Fibroblast of skin of scalp (primary cell): ENCODE results near the gene DKK1.
"Not testable (repeated sequence)": the region's sequence is repeated elsewhere in the genome, so short reads cannot be mapped to it uniquely, and the experiment has no call there.

Source experiments
- DNase-seq: peaks from one replicate; pipeline ENCODE4 v3.0.0-alpha.2; 2013

Gene DKK1

DNA sequence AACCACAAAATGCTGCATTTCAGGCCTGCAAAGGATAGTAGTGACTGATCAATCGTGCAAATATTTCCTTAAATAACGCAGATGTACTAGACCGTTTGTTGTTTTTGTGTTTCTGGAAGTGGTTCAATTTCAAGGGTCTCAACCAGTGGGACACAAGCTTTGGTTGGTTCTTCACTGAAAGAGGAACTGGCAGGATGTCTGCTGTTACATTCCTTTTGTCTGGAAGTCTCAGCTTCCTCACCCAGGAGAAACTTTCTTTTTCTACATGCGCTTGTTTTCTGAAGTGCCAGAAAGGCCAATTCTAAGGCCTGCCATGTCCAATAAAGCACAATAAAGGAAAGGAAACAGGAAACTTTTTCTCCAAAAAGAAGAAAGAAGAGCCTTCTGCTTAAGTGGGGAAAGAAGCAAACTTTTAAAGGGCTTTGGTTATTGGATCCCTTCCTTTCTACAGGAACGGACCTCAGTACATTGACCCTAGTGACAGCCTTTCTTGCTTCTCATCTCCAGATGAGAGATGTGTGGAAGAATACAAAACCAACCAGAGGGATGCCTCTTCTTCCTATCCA, 4.1 kb downstream of the DKK1 start:
- peak; percentile 76 for DNase-seq

DNA sequence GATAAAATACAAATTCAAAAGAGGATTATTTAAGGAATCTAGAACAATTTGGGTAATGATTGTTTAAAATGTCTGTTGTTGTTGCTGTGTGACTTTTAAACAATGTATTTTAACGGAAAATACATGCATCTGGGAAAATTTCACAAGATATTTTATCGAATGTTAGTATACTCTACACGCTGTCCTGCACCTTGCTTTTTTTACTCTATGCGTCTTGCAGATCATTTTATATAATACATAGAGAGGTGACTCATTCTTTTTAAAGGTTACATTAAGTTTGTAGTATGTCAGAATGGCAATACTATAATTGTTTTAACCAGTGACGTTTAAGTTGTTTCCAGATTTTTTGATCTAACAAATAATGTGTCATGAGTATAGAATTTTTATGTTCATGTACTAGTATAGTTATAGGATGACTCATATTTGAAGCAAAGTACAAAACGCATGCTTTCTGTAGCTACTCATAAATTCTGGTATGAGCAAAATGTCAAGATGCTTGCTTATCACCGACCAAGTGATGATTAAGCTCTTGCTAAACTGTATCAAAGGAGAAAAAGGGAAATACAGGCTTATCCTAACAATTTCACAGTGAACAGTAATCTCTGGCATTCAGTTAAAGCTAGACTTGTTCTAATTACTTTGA, 4.9 kb downstream of the DKK1 start:
- DNase-seq = peak; percentile 96

GRCh38 chr10:52319926-52320325, 5.8 kb downstream of the DKK1 start:
- DNase-seq = peak; percentile 41

DNA sequence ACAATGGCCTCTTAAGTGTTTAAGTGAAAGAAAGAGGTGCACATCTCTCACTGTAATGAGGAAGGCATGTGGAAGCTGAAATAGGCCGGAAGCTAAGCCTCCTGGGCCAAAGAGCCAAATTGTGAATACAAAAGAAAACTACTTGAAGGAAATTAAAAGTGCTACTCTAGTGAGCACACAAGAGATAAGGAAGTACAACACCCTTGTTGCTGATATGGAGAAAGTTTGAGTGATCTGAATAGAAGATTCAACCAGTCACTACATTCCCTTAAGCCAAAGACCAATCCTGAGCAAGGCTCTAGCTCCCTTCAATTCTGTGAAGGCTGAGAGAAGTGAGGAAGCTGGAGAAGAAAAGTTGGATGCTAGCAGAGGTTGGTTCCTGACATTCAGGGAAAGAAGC, 8.2 kb downstream of the DKK1 start:
- DNase-seq = no peak

- peak; percentile 47 for DNase-seq
Observed at GRCh38 chr10:52322936-52323335, 8.9 kb downstream of the DKK1 start.

DNA sequence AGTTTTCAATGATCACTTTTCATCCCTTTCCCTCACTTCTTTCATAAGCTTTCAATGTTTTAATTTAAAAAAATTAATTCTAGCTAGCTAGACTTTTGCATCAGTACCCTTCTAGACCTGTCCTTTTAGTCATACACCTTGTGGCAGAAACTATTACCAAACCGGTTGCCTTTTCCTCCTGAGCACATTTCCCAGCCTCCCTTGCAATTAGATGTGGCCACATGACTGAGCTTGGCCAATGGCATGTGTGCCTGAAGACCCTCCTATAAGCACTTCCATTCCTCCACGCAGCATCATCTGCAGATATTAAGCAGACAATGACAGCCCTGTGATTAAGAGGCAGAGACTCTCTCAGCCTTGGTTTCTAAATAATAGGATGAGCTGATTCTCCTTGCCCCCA, 12.3 kb downstream of the DKK1 start:
- DNase-seq = no peak

- no peak for DNase-seq
Observed at GRCh38 chr10:52331638-52332364, 17.7 kb downstream of the DKK1 start.

DNA sequence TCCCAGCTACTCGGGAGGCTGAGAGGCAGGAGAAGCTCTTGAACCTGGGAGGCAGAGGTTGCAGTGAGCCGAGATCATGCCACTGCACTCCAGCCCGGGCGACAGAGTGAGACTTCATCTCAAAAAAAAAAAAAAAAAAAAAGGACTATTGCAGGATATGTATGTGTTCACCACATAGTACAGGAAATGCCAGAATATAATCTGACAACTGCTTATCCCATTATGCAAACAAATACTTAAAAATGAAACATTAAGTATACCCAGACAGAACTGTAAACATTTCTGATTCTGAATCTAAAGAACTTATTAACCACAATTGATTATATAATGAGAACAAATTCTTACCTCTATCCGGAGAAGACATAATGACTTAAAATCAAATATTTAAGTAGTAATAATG, 18.7 kb downstream of the DKK1 start:
- DNase-seq = no peak

GRCh38 chr10:52334595-52334994, 20.5 kb downstream of the DKK1 start:
- DNase-seq = no peak

GRCh38 chr10:52335665-52336064, 21.6 kb downstream of the DKK1 start:
- no peak for DNase-seq

GRCh38 chr10:52337225-52337624, 23.1 kb downstream of the DKK1 start:
- no peak for DNase-seq

DNA sequence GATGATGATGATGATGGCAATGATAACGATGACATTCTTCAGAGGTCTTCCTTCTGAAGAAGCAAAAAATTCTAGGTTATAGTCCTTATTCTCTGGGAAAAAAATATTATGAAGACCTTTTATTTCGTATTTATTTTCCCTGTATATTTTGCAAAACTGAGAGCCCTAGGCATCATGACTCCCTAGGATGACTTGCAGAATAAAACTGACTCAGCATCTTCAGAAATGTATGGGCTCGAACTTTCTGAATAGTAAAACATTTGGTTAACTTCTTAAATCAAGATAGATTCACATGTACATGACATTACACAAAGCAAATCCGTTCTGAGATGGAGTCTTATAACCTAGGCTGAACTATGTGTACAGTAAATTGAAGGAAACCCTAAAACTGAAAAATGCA, 29.4 kb downstream of the DKK1 start:
- no peak for DNase-seq

GRCh38 chr10:52346394-52347326, 32.6 kb downstream of the DKK1 start:
- DNase-seq = no peak

DNA sequence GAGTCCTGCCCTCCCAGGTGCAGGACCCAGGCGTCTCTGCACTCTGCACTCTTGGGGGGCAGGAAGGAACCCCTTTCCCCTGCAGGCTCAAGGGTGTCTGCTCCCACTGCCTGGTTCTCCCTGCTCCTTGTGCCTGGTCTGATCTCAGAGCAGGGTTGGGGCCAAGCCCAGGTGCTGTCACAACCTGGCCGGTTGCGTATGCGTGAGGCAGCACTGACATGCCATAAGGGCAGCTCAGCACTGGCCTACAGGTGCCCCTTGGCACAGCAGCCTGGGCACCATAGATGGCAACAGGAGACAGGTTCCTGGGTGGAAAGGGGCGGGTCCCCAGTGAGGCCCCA, 33.2 kb downstream of the DKK1 start:
- no peak for DNase-seq

DNA sequence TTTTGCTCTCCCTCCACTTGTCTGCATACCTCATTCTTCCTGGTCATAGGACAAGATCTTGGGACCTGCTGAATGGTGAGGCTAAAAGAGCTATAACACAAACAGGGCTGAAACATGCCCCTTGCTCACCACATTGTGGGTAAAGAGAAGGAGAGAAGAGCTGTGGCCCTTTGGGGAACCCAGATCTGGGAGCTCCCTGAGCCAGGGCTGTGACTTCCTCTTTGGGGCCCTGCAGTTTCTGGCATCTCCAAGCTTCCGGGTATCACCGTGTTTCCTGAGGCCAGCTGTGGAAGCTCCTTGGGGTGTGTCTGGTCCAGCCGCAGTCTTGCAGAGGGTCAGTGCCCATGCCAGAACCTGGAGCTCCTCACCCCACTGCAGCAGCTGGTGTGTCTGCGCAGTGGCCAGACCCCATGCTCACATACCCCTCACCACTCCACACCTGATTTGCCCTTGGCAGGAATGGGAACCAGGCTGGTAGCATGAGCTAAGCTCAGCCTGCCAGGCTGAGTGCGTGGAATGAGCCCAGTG, 34.0 kb downstream of the DKK1 start:
- DNase-seq = no peak

DNA sequence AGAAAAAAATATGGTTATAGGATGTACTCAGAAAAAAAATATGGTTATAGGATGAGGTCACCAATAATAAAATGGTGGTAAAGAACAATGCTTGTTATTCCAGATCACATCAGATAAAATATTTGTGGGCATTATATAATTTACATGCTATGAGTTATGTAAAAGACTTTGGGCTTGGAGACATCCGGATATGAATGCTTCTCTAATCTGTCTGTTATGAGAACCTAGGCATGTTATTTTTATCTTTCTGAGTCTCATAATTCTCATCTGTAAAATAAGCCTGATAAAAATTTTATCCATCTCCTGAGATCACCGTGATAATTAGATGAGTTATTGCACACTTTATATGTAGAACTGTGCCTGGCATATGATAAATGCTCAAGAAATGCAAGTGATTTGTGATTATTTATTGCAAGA, 37.8 kb downstream of the DKK1 start:
- peak; percentile 80 for DNase-seq

GRCh38 chr10:52353205-52353604, 39.1 kb downstream of the DKK1 start:
- DNase-seq = no peak

GRCh38 chr10:52353960-52354394, 39.9 kb downstream of the DKK1 start:
- no peak for DNase-seq

GRCh38 chr10:52357971-52358370, 43.9 kb downstream of the DKK1 start:
- no peak for DNase-seq

DNA sequence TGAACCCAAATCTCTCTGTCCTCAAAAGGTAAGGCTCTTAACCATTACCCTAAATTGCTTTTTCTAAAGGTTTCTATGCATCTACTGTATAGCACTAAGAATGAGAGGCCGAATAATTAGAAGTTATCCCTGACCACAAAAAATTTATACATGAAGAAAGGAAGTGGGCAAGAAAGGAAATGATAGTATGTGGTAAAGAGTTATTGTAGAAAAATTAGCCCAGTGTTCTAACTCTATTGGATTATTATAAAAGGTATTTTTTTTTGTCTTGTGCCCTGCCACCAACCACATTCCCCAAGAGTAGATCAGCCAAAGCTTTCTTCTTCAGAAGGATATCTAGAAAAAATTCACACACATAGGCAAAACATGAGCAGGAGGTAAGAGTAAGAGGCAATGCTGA, 45.4 kb downstream of the DKK1 start:
- DNase-seq = peak; percentile 38

- DNase-seq = not testable (repeated sequence)
Observed at GRCh38 chr10:52365547-52366432, 51.7 kb downstream of the DKK1 start.
